ENCODE data around the gene PTCD1.

DNA sequence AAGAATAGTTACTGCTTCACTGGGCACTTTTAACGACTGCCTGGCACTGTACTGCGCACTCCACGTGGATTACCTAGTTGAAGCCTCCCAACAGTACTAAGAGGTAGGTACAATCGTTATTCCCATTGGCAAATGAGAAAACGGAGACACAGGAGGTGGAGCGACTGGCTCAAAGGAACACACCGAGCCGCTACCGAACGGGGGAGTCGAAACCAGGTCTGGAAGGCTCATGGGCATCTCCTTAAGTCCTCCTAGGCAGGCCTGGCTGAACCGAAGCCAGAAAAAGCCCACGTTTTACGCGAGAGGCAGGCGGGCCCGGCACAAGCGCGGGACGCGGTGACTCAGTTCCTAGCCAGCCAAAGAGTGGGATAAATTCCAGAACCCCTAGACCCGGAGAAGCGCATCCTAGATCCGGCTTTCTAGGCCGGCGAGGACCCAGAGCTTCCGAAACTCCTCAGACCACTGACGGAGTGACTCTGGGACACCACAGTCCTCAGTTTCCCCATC lies 30.7 kb downstream of the PTCD1 start:
- TF ChIP-seq, protein P1, sequence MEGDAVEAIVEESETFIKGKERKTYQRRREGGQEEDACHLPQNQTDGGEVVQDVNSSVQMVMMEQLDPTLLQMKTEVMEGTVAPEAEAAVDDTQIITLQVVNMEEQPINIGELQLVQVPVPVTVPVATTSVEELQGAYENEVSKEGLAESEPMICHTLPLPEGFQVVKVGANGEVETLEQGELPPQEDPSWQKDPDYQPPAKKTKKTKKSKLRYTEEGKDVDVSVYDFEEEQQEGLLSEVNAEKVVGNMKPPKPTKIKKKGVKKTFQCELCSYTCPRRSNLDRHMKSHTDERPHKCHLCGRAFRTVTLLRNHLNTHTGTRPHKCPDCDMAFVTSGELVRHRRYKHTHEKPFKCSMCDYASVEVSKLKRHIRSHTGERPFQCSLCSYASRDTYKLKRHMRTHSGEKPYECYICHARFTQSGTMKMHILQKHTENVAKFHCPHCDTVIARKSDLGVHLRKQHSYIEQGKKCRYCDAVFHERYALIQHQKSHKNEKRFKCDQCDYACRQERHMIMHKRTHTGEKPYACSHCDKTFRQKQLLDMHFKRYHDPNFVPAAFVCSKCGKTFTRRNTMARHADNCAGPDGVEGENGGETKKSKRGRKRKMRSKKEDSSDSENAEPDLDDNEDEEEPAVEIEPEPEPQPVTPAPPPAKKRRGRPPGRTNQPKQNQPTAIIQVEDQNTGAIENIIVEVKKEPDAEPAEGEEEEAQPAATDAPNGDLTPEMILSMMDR (conservative IDR thresholded peaks at IDR 0.05; ENCODE audit: low read depth, low read length) = no peak
- no peak for TF ChIP-seq EZH2 (IDR thresholded peaks at IDR 0.05; ENCODE audit: borderline replicate concordance, low read depth, low read length, poor library complexity, severe bottlenecking)

Data from A673 (cell line).